GM12878 (cell line): ENCODE data around the gene CD83. TPM values are rescaled to one million over a fixed set of nuclear protein-coding genes. Genes with fewer than 3 reads are reported as not detected.
A peak's percentile ranks its signal among the peaks of the same experiment; 100 is the strongest.

Experiments
- CBX3 ChIP-seq: fragments of 200-600 bp; sonication (generic); IDR thresholded peaks from 2 replicates; pipeline ENCODE4 v1.6.1; 2016; ENCODE audit warnings: low read depth, borderline replicate concordance
- CEBPB ChIP-seq, 2 experiments: fragments of 150-350 bp in 1 of 2; IDR thresholded peaks; 2 replicates each; pipeline ENCODE4 v1.6.1; 2012 to 2014; ENCODE audit warnings: low read depth in 2 of 2, low read length in 2 of 2, borderline replicate concordance in 1 of 2, inconsistent platforms in 1 of 2
- CHD1 ChIP-seq: IDR thresholded peaks from 2 replicates; pipeline ENCODE4 v1.6.1; 2012; ENCODE audit warnings: low read depth, low read length, improper control_type of control experiment
- CHD4 ChIP-seq: fragments of 200-600 bp; sonication (generic); IDR thresholded peaks from 2 replicates; pipeline ENCODE4 v1.6.1; 2016; ENCODE audit warnings: mild to moderate bottlenecking
- CUX1 ChIP-seq: IDR thresholded peaks from 2 replicates; pipeline ENCODE4 v1.6.1; 2012; ENCODE audit warnings: improper control_type of control experiment, low read depth, low read length; ENCODE audit not compliant: insufficient replicate concordance
- ELK1 ChIP-seq: IDR thresholded peaks from 2 replicates; pipeline ENCODE4 v1.6.1; 2012; ENCODE audit warnings: low read depth, low read length, improper control_type of control experiment
- FOS ChIP-seq: IDR thresholded peaks from 3 replicates; pipeline ENCODE4 v1.6.1; 2011; ENCODE audit warnings: borderline replicate concordance; ENCODE audit not compliant: insufficient read length; ENCODE audit errors: extremely low read depth
- GATAD2B ChIP-seq: fragments of 450-650 bp; conservative IDR thresholded peaks from 2 replicates; pipeline ENCODE4 v1.6.1; 2017; ENCODE audit warnings: low read depth, mild to moderate bottlenecking, moderate library complexity
- IKZF1 ChIP-seq: fragments of 450-650 bp; conservative IDR thresholded peaks from 2 replicates; pipeline ENCODE4 v1.6.1; 2017; ENCODE audit warnings: antibody characterized with exemption, mild to moderate bottlenecking
- JUNB ChIP-seq: IDR thresholded peaks from 2 replicates; pipeline ENCODE4 v1.6.1; 2016; ENCODE audit warnings: antibody characterized with exemption, mild to moderate bottlenecking
- KLF5 ChIP-seq: fragments of 450-650 bp; IDR thresholded peaks from 2 replicates; pipeline ENCODE4 v1.6.1; 2014; ENCODE audit warnings: mild to moderate bottlenecking; ENCODE audit not compliant: partially characterized antibody
- POLR2AphosphoS2 ChIP-seq: IDR thresholded peaks from 2 replicates; pipeline ENCODE4 v1.6.1; 2011; ENCODE audit warnings: low read depth, mild to moderate bottlenecking, low read length, improper control_type of control experiment, moderate library complexity
- RAD21 ChIP-seq: IDR thresholded peaks from 2 replicates; pipeline ENCODE4 v1.6.1; 2011; ENCODE audit warnings: mild to moderate bottlenecking, low read depth, low read length, moderate library complexity; ENCODE audit not compliant: insufficient read depth
- RBBP5 ChIP-seq: fragments of 200-600 bp; sonication (generic); conservative IDR thresholded peaks from 2 replicates; pipeline ENCODE4 v1.6.1; 2016
- RELB ChIP-seq: fragments of 450-650 bp; IDR thresholded peaks from 2 replicates; pipeline ENCODE4 v1.6.1; 2017; ENCODE audit warnings: low read depth, mild to moderate bottlenecking, moderate library complexity
- SMAD5 ChIP-seq: IDR thresholded peaks from 2 replicates; pipeline ENCODE4 v1.6.1; 2016; ENCODE audit warnings: antibody characterized with exemption, low read depth
- SPI1 ChIP-seq: IDR thresholded peaks from 2 replicates; pipeline ENCODE4 v1.6.1; 2011; ENCODE audit warnings: low read depth, mild to moderate bottlenecking, low read length, moderate library complexity, borderline replicate concordance; ENCODE audit not compliant: insufficient read depth
- SRF ChIP-seq, 2 experiments: IDR thresholded peaks; 2 replicates each; pipeline ENCODE4 v1.6.1; 2011; ENCODE audit warnings: low read depth in 2 of 2, low read length in 2 of 2, mild to moderate bottlenecking in 1 of 2, moderate library complexity in 1 of 2
- TARDBP ChIP-seq: IDR thresholded peaks from 2 replicates; pipeline ENCODE4 v1.6.1; 2016; ENCODE audit warnings: borderline replicate concordance
- ZNF274 ChIP-seq: IDR thresholded peaks from one replicate; pipeline ENCODE4 v1.8.0; 2011; ENCODE audit not compliant: insufficient read length, insufficient read depth
- ZZZ3 ChIP-seq: IDR thresholded peaks from 2 replicates; pipeline ENCODE4 v1.6.1; 2011; ENCODE audit warnings: low read depth; ENCODE audit not compliant: control insufficient read depth, insufficient read length
- polyA plus RNA-seq, 11 experiments: library from polyadenylated mRNA; depleted of rRNA in 4 of 11; unstranded in 6 of 11; stranded (reverse) in 5 of 11; fragments of >200 nt; fragmentation: Nextera tagmentation in 4 of 11; fragmentation: Illumina TruSeq in 1 of 11; extraction: Ambion mirVana in 4 of 11; extraction: Trizol in 1 of 11; gene quantifications; 1 replicate in 1 of 11; 2 replicates in 10 of 11; pipeline versions ENCODE4 v1.2.1 to v1.2.3, GENCODE V29; 2011 to 2016; ENCODE audit warnings: inconsistent platforms in 2 of 11, missing spikeins in 2 of 11, low read depth in 1 of 11
- total RNA-seq, 4 experiments: library from RNA; depleted of rRNA in 3 of 4; stranded (reverse); fragments of >200 nt in 3 of 4; fragmentation: Illumina TruSeq in 1 of 4; extraction: Trizol in 1 of 4; gene quantifications; 2 replicates each; pipeline versions ENCODE4 v1.2.1 to v1.2.3, GENCODE V29; 2013 to 2021
- TF ChIP-seq, protein P1 (sequence below), 3 experiments: IDR thresholded peaks in 2 of 3; conservative IDR thresholded peaks in 1 of 3; 2 replicates each; pipeline ENCODE4 v1.5.1; 2011; ENCODE audit warnings: low read depth in 3 of 3, low read length in 3 of 3, mild to moderate bottlenecking in 3 of 3, control low read depth in 2 of 3, moderate library complexity in 2 of 3, inconsistent platforms in 1 of 3, mixed read lengths in 1 of 3; ENCODE audit not compliant: control insufficient read depth in 2 of 3, insufficient read depth in 1 of 3; ENCODE audit errors: extremely low read depth in 1 of 3

Gene CD83
- total and polyA plus RNA-seq, 10 of the 15 experiments (the other 5 are each of a cell fraction or from before 2014, with no cell fraction given) = 76.1 to 174 (median 129) TPM

GRCh38 chr6:14121936-14122344 lies 4.4 kb downstream of the CD83 start (continued):
- TF ChIP-seq CUX1 (peak; percentile 83), SMAD5 (no peak), FOS (no peak), CBX3 (no peak), CHD4 (no peak), ZNF274 (no peak), RAD21 (peak; percentile 9; the same call in 1 of the 2 replicates), SRF (IDR thresholded peaks at IDR 0.05; ENCODE audit: low read depth in 2 of 2, low read length in 2 of 2) (0 out of 4 replicates have a peak, but pooled peaks of 1 of the 2 experiments have one; percentile 52), ELK1 (no peak), CEBPB (IDR thresholded peaks at IDR 0.05; ENCODE audit: borderline replicate concordance in 1 of 2, low read depth in 2 of 2, low read length in 2 of 2) (peak in 1 of 2 experiments; percentile 65; a peak in 1 of 4 replicates), JUNB (peak; percentile 98), KLF5 (no peak), ZZZ3 (no peak), SPI1 (no peak), RELB (peak; percentile 94), IKZF1 (peak; percentile 97), GATAD2B (0 out of 2 replicates have a peak, but pooled peaks have one; percentile 40), RBBP5 (no peak), POLR2AphosphoS2 (no peak), TARDBP (no peak), CHD1 (0 out of 2 replicates have a peak, but pooled peaks have one; percentile 34)
- TF ChIP-seq, protein P1, sequence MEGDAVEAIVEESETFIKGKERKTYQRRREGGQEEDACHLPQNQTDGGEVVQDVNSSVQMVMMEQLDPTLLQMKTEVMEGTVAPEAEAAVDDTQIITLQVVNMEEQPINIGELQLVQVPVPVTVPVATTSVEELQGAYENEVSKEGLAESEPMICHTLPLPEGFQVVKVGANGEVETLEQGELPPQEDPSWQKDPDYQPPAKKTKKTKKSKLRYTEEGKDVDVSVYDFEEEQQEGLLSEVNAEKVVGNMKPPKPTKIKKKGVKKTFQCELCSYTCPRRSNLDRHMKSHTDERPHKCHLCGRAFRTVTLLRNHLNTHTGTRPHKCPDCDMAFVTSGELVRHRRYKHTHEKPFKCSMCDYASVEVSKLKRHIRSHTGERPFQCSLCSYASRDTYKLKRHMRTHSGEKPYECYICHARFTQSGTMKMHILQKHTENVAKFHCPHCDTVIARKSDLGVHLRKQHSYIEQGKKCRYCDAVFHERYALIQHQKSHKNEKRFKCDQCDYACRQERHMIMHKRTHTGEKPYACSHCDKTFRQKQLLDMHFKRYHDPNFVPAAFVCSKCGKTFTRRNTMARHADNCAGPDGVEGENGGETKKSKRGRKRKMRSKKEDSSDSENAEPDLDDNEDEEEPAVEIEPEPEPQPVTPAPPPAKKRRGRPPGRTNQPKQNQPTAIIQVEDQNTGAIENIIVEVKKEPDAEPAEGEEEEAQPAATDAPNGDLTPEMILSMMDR (IDR thresholded peaks at IDR 0.05 in 2 of 3, conservative IDR thresholded peaks at IDR 0.05 in 1 of 3; ENCODE audit: control insufficient read depth in 2 of 3, extremely low read depth in 1 of 3, insufficient read depth in 1 of 3, low read depth in 3 of 3, low read length in 3 of 3) = no peak
